ENCODE data around the gene SCLT1.

GRCh38 chr4:128913228-128913627 is 180.1 kb downstream of the SCLT1 start:
- TF ChIP-seq CTCF (IDR thresholded peaks at IDR 0.05) (no peak), POLR2A (IDR thresholded peaks at IDR 0.05) (no peak)
